BLaER1 treated with 17β-estradiol and CSF1 and Interleukin-3, amounts not matched to agents 10 nM and 100 nM (cell line): ENCODE data around the gene ATRNL1.
"Not testable (repeated sequence)": the region's sequence is repeated elsewhere in the genome, so short reads cannot be mapped to it uniquely, and the experiment has no call there.

Experiments
- H3K27ac ChIP-seq, 11 experiments: shearing (Covaris generic); formaldehyde crosslinking; 2 replicates each; pipeline ENCODE4 v1.8.1; 2022
- H3K27me3 ChIP-seq, 11 experiments: shearing (Covaris generic); formaldehyde crosslinking; 2 replicates each; pipeline ENCODE4 v1.8.1; 2022
- H3K36me3 ChIP-seq, 11 experiments: shearing (Covaris generic); formaldehyde crosslinking; 2 replicates each; pipeline ENCODE4 v1.8.1; 2022
- H3K4me1 ChIP-seq, 10 experiments: shearing (Covaris generic); formaldehyde crosslinking; 2 replicates each; pipeline ENCODE4 v1.8.1; 2022
- H3K4me2 ChIP-seq, 11 experiments: shearing (Covaris generic); formaldehyde crosslinking; 2 replicates each; pipeline ENCODE4 v1.8.1; 2022
- H3K4me3 ChIP-seq, 10 experiments: shearing (Covaris generic); formaldehyde crosslinking; 2 replicates each; pipeline ENCODE4 v1.8.1; 2022
- H3K9ac ChIP-seq, 11 experiments: shearing (Covaris generic); formaldehyde crosslinking; 2 replicates each; pipeline ENCODE4 v1.8.1; 2022
- H3K9me3 ChIP-seq, 11 experiments: shearing (Covaris generic); formaldehyde crosslinking; replicated peaks in 1 of 11; 2 replicates each; pipeline ENCODE4 v1.8.1; 2022
- H4K20me1 ChIP-seq, 11 experiments: shearing (Covaris generic); formaldehyde crosslinking; 2 replicates each; pipeline ENCODE4 v1.8.1; 2022
- Cebpa-rat ChIP-seq, 11 experiments: shearing (Covaris generic); IDR thresholded peaks; 2 replicates each; pipeline ENCODE4 v1.8.1; 2022

The ATRNL1 gene

DNA sequence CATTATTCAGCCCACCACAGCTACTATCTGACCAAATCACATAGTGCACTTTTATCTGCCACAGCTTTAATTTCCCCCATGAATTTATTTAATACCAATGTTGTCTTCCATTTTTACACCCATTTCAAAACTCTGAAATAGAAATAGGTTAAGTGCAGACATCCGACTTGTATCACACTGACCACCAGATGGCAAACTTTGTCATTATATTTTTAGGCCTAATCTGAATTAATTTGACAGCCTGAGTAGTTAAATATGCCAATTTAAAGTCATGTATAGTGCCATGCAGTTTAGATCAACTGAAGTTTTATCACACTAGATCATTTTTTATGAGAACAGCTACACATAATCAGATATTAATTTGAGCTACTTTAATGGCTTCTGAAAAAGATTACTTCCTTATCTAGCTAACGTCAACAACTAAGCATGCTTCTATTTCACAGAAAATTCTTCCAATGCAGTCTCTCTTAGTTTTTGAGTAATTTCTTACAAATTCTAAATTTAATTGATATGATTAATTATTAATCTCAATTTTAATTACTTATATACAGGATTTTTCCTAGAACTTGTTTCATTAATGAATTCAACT, 613.4 kb downstream of the ATRNL1 start:
- H3K4me3 ChIP-seq = no peak overlapping the region
- H3K27me3 ChIP-seq = no peaks in the 10 kb centered on the region
- no peaks in the 10 kb centered on the region for H4K20me1 ChIP-seq
- H3K36me3 ChIP-seq = no peaks in the 10 kb centered on the region
- H3K9ac ChIP-seq = no peak overlapping the region
- H3K4me2 ChIP-seq = no peak overlapping the region
- no peak for TF ChIP-seq Cebpa-rat (IDR thresholded peaks at IDR 0.05)
- no peaks in the 10 kb centered on the region for H3K4me1 ChIP-seq
- no peaks in the 10 kb centered on the region for H3K9me3 ChIP-seq
- no peak overlapping the region for H3K27ac ChIP-seq

DNA sequence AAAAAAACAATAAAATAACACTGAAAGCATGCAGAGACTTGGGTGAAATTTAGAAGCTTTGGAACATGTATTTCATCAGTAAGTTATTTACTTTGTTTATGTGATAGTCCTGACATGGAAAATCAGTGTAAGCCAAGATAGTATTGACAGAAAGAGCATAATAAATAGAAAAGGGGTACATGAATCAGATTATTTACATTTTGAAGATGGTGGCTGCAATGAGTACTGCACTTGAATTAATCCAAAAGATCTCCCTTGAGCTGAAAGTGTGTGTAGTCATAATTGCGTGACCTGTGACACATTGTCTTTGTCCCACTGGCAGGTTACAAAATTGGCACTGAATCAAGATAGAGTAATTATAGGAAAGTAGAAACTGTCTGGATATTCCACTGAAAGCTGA, 617.0 kb downstream of the ATRNL1 start:
- Histone ChIP-seq H4K20me1 (no peaks in the 10 kb centered on the region), H3K4me1 (no peaks in the 10 kb centered on the region), H3K9ac (no peak overlapping the region), H3K9me3 (no peaks in the 10 kb centered on the region), H3K4me3 (no peak overlapping the region), H3K27me3 (no peaks in the 10 kb centered on the region), H3K4me2 (no peak overlapping the region), H3K36me3 (no peaks in the 10 kb centered on the region), H3K27ac (no peak overlapping the region)
- no peak for TF ChIP-seq Cebpa-rat (IDR thresholded peaks at IDR 0.05)

DNA sequence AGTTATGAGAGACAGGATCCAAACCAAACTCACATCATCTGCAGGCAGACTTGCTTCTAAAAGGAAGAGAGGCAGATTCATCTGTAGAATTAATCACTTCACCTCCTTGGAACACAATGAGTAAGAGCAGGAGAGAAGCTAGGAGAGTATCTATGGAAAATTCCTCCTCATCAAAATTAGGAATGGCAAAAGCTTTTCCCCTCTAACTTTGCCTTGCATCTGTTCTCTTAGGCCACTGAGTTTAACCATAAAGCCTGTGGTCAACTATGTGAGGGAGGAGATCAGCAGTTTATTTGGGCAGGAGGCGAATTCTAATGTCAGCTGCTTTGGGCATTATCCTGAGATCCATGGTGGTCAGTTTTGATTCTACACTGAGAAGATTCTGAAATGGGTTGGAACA, 618.1 kb downstream of the ATRNL1 start:
- Histone ChIP-seq H3K36me3 (no peaks in the 10 kb centered on the region), H4K20me1 (no peaks in the 10 kb centered on the region), H3K9ac (no peak overlapping the region), H3K27ac (no peak overlapping the region), H3K4me3 (no peak overlapping the region), H3K4me1 (no peaks in the 10 kb centered on the region), H3K27me3 (no peaks in the 10 kb centered on the region), H3K9me3 (no peaks in the 10 kb centered on the region), H3K4me2 (no peak overlapping the region)
- TF ChIP-seq Cebpa-rat (IDR thresholded peaks at IDR 0.05) = no peak

DNA sequence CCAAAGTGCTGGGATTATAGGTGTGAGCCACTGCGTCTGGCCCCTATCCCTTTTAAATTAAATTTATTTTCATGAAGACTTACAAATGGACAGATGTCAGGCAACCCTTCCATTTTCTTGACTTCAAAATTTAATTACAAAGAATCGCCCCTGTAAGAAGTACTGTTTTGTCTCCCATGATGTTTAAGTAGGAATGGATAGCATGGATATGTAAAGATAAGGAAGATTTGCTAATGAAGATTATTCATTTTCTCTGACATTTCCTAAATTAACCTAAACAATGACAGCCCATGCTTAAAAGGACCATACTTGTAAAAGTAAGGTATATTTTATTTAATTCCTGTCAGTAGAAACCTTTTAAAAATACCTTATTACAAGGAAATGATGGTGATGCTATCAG, 627.0 kb downstream of the ATRNL1 start:
- no peak overlapping the region for H3K4me2 ChIP-seq
- H3K27me3 ChIP-seq = no peaks in the 10 kb centered on the region
- TF ChIP-seq Cebpa-rat (IDR thresholded peaks at IDR 0.05) = no peak
- H3K36me3 ChIP-seq = no peaks in the 10 kb centered on the region
- no peaks in the 10 kb centered on the region for H3K4me1 ChIP-seq
- H3K4me3 ChIP-seq = no peak overlapping the region
- H3K27ac ChIP-seq = no peak overlapping the region
- H3K9ac ChIP-seq = no peak overlapping the region
- no peaks in the 10 kb centered on the region for H4K20me1 ChIP-seq
- no peaks in the 10 kb centered on the region for H3K9me3 ChIP-seq

DNA sequence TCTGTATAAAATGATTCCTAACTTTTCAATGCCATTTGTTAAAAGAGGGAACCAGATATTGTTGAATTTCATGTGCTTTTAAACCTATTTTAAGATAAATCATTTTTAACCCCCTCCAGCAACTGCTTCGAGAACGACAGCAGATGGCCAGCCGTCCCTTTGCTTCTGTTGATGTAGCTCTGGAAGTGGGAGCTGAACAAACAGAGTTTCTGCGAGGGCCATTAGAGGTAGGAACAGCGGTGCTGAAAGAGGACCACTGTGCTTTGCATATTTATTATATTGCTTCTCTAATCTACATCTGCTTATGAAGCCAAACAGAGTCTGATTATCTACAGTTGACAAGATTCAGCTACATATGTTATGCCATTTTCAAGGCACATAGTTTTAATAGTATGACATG, 634.0 kb downstream of the ATRNL1 start:
- H4K20me1 ChIP-seq = no peaks in the 10 kb centered on the region
- H3K36me3 ChIP-seq = no peaks in the 10 kb centered on the region
- H3K9me3 ChIP-seq = no peaks in the 10 kb centered on the region
- no peaks in the 10 kb centered on the region for H3K4me1 ChIP-seq
- no peak overlapping the region for H3K4me2 ChIP-seq
- no peak overlapping the region for H3K9ac ChIP-seq
- no peak overlapping the region for H3K27ac ChIP-seq
- no peak overlapping the region for H3K4me3 ChIP-seq
- TF ChIP-seq Cebpa-rat (IDR thresholded peaks at IDR 0.05) = no peak
- H3K27me3 ChIP-seq = no peaks in the 10 kb centered on the region

DNA sequence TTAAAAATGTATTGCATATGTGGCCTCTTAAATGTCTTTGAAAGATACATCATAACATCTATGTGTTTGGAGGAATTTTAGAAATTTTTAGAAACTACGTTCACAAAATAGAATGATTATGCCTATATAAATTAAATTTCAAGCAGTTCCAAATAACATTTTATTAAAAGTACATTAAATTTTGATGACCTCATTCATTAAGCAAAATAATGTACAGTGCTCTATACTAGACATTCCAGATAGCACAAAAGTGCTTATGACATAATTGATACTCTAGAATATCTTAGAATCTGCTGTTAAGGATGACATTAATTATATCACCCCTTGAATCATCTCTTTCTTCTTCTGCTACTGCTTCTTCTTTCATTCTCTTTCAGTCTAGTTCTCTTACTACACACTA, 650.9 kb downstream of the ATRNL1 start:
- no peaks in the 10 kb centered on the region for H4K20me1 ChIP-seq
- peaks cover 0 to 11% (median 0%) of the 10 kb centered on the region in 11 experiments; a peak in 4 of 22 replicates for H3K9me3 ChIP-seq
- H3K9ac ChIP-seq = no peak overlapping the region
- H3K4me3 ChIP-seq = no peak overlapping the region
- no peak overlapping the region for H3K4me2 ChIP-seq
- H3K4me1 ChIP-seq = no peaks in the 10 kb centered on the region
- no peak for TF ChIP-seq Cebpa-rat (IDR thresholded peaks at IDR 0.05)
- no peaks in the 10 kb centered on the region for H3K27me3 ChIP-seq
- no peaks in the 10 kb centered on the region for H3K36me3 ChIP-seq
- H3K27ac ChIP-seq = no peak overlapping the region

DNA sequence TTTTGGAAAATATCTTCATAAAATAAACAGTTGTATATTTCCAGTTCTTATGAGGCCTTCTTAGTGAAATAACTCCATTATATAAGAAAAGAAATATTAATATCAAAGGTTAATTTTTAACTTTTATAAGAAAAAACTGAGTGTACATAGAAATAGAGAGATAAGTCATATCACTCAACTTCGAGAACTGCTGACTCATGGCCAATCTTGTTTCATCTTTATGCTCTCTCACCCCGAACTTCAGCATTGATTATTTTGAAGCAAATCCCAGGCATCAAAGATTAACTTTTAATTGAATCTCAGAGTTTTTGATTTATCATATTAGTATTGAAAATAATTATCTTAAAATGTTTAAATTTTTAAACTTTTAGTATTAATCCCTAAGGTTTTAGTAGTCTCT, 652.8 kb downstream of the ATRNL1 start:
- H3K9me3 ChIP-seq = peaks cover 0 to 11% (median 0%) of the 10 kb centered on the region in 11 experiments; a peak in 4 of 22 replicates
- no peak overlapping the region for H3K27ac ChIP-seq
- no peaks in the 10 kb centered on the region for H3K27me3 ChIP-seq
- no peak for TF ChIP-seq Cebpa-rat (IDR thresholded peaks at IDR 0.05)
- H4K20me1 ChIP-seq = no peaks in the 10 kb centered on the region
- H3K4me1 ChIP-seq = no peaks in the 10 kb centered on the region
- H3K36me3 ChIP-seq = no peaks in the 10 kb centered on the region
- no peak overlapping the region for H3K9ac ChIP-seq
- H3K4me3 ChIP-seq = no peak overlapping the region
- H3K4me2 ChIP-seq = no peak overlapping the region

DNA sequence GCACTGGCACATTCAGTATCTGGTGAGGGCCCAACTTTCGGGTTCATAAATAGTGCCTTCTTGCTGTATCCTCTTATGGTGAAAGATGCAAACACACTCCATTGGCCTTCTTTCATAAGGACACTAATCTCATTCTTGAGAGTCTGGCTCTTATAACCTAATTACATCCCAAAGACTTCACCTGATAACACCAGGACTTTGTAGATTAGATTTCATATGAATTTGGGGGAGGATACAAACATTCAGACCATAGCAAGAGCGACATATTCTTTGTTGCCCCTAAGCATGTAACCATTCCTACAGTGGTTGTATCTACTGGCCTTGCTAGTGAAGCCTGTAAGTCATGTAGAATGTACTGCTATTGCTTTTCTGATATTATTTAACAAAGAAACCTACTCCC, 654.6 kb downstream of the ATRNL1 start:
- Histone ChIP-seq H3K9me3 (peaks cover 0 to 5% (median 0%) of the 10 kb centered on the region in 11 experiments; a peak in 4 of 22 replicates), H4K20me1 (no peaks in the 10 kb centered on the region), H3K4me1 (no peaks in the 10 kb centered on the region), H3K27ac (no peak overlapping the region), H3K4me2 (no peak overlapping the region), H3K27me3 (no peaks in the 10 kb centered on the region), H3K36me3 (no peaks in the 10 kb centered on the region), H3K4me3 (no peak overlapping the region), H3K9ac (no peak overlapping the region)
- no peak for TF ChIP-seq Cebpa-rat (IDR thresholded peaks at IDR 0.05)

DNA sequence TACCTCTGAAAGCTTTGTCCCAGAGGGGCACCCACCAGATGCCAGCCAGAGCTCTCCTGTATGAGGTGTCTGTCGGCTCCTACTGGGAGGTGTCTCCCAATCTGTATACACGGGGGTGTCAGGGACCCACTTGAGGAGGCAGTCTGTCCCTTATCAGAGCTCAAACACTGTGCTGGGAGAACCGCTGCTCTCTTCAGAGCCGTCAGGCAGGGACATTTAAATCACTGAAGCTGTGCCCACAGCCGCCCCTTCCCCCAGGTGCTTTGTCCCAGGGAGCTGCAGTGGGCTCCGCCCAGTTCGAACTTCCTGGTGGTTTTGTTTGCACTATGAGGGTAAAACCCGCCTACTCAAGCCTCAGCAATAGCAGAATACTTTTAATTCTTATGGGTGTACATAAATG, 665.3 kb downstream of the ATRNL1 start:
- not testable (repeated sequence) for H3K4me3 ChIP-seq, H3K9me3 ChIP-seq, H3K4me2 ChIP-seq, H3K36me3 ChIP-seq, H3K4me1 ChIP-seq, H3K9ac ChIP-seq, H4K20me1 ChIP-seq, H3K27me3 ChIP-seq, H3K27ac ChIP-seq

DNA sequence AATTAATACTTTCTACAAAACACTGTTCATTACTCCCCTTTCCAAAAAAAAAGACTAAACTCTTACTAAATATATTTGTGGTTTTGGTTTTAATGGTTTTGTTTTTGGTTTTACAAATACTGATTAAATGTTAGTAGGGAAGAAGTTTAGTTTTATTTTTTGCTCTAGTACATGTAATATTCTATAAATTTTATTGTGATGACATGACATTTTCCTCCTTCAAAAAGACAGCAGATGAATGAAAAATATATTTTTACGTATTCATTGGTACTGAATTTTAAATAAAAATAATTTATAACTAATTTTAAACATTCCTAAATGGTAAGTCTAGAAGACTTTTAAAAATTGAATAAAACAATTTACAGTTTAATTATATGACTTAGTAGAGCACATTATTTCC, 667.0 kb downstream of the ATRNL1 start:
- no peaks in the 10 kb centered on the region for H4K20me1 ChIP-seq
- H3K27me3 ChIP-seq = no peaks in the 10 kb centered on the region
- no peak for TF ChIP-seq Cebpa-rat (IDR thresholded peaks at IDR 0.05)
- H3K4me3 ChIP-seq = no peak overlapping the region
- H3K4me1 ChIP-seq = no peaks in the 10 kb centered on the region
- H3K9ac ChIP-seq = no peak overlapping the region
- no peaks in the 10 kb centered on the region for H3K36me3 ChIP-seq
- H3K9me3 ChIP-seq = no peaks in the 10 kb centered on the region
- no peak overlapping the region for H3K27ac ChIP-seq
- no peak overlapping the region for H3K4me2 ChIP-seq
